A673 (cell line): ENCODE data around the gene RXFP4. TPM values are rescaled to one million over a fixed set of nuclear protein-coding genes. Genes with fewer than 3 reads are reported as not detected.

Experiments used
- BruUV-seq: library from RNA; stranded (reverse); fragments of 400-500 nt; replicated peaks from 2 replicates; lab custom pipeline; 2021; lab: Mats Ljungman, UMichigan
- CTCF ChIA-PET: fragments of 300-600 bp; sonication (Branson Sonifier 250); formaldehyde crosslinking; loops from one replicate; lab custom pipeline; 2022; ENCODE audit warnings: antibody characterized with exemption; lab: Charles Lee
- POLR2A ChIA-PET: fragments of 300-600 bp; sonication (Branson Sonifier 250); formaldehyde crosslinking; loops from one replicate; lab custom pipeline; 2022; ENCODE audit warnings: antibody characterized with exemption; ENCODE audit not compliant: low non-redundant PET; lab: Charles Lee
- DNase-seq: peaks from one replicate; pipeline ENCODE4 v3.0.0-alpha.2; 2015; ENCODE audit warnings: low spot score
- H3K27ac ChIP-seq: fragments of 200-600 bp; sonication (generic); 2 replicates; pipeline ENCODE4 v1.5.1; 2016; ENCODE audit warnings: mixed run types, low read depth, mild to moderate bottlenecking, mixed read lengths, antibody characterized with exemption, low read length; ENCODE audit not compliant: poor library complexity, severe bottlenecking
- H3K27me3 ChIP-seq: fragments of 200-600 bp; sonication (generic); replicated peaks from 2 replicates; pipeline ENCODE4 v1.6.1; 2017; ENCODE audit warnings: mixed run types, low read depth, mild to moderate bottlenecking, mixed read lengths, antibody characterized with exemption, low read length; ENCODE audit not compliant: insufficient read depth, poor library complexity
- H3K36me3 ChIP-seq: fragments of 200-600 bp; sonication (generic); 2 replicates; pipeline ENCODE4 v1.6.1; 2016; ENCODE audit warnings: mixed run types, mild to moderate bottlenecking, mixed read lengths, antibody characterized with exemption, low read length; ENCODE audit not compliant: insufficient read depth, poor library complexity, severe bottlenecking
- H3K4me1 ChIP-seq: fragments of 200-600 bp; sonication (generic); 2 replicates; pipeline ENCODE4 v1.6.1; 2017; ENCODE audit warnings: mixed run types, mild to moderate bottlenecking, mixed read lengths, antibody characterized with exemption, low read length; ENCODE audit not compliant: insufficient read depth, poor library complexity, severe bottlenecking
- H3K4me3 ChIP-seq: fragments of 200-600 bp; sonication (generic); 2 replicates; pipeline ENCODE4 v1.5.1; 2016; ENCODE audit warnings: low read depth, mixed run types, mild to moderate bottlenecking, mixed read lengths, low read length; ENCODE audit not compliant: poor library complexity, severe bottlenecking
- H3K9me3 ChIP-seq: fragments of 200-600 bp; sonication (generic); 2 replicates; pipeline ENCODE4 v1.6.1; 2016; ENCODE audit warnings: mixed run types, low read depth, mild to moderate bottlenecking, mixed read lengths, antibody characterized with exemption, low read length; ENCODE audit not compliant: poor library complexity, severe bottlenecking
- EZH2 ChIP-seq: fragments of 200-600 bp; sonication (generic); IDR thresholded peaks from 2 replicates; pipeline ENCODE4 v1.6.1; 2017; ENCODE audit warnings: borderline replicate concordance, low read depth, mild to moderate bottlenecking, mixed read lengths, antibody characterized with exemption, low read length; ENCODE audit not compliant: poor library complexity, severe bottlenecking
- intact Hi-C: fragments of 100-400 bp; cut with micrococcal nuclease; formaldehyde crosslinking; loops from one replicate; pipeline ENCODE4 v1.10.0; 2022; ENCODE audit not compliant: unreplicated experiment
- total RNA-seq: library from RNA; stranded (reverse); gene quantifications from 2 replicates; pipeline ENCODE4 v1.2.3, GENCODE V29; 2021
- TF ChIP-seq, protein P1 (sequence below): fragments of 300-800, 200-600 bp; sonication (generic); conservative IDR thresholded peaks from 2 replicates; pipeline ENCODE4 v1.5.1; 2017; ENCODE audit warnings: low read depth, mild to moderate bottlenecking, antibody characterized with exemption, low read length, moderate library complexity, mixed read lengths

Gene RXFP4
- total RNA-seq, 1 experiment from 2014 or later = not detected

GRCh38 chr1:155966750-155967149 lies 25.3 kb downstream of the RXFP4 start:
- H3K4me1 ChIP-seq = peaks cover 50% of the 10 kb centered on the region
- DNase-seq = no peak
- no peaks in the 10 kb centered on the region for H3K9me3 ChIP-seq
- POLR2A ChIA-PET = no interaction called here
- CTCF ChIA-PET = no interaction called here
- intact Hi-C loops = no loop called here
- H3K36me3 ChIP-seq = peaks cover 80% of the 10 kb centered on the region
- no peak overlapping the region for H3K4me3 ChIP-seq
- no peaks in the 10 kb centered on the region for H3K27me3 ChIP-seq
- H3K27ac ChIP-seq = peak overlapping the region; percentile 70
- TF ChIP-seq, protein P1, sequence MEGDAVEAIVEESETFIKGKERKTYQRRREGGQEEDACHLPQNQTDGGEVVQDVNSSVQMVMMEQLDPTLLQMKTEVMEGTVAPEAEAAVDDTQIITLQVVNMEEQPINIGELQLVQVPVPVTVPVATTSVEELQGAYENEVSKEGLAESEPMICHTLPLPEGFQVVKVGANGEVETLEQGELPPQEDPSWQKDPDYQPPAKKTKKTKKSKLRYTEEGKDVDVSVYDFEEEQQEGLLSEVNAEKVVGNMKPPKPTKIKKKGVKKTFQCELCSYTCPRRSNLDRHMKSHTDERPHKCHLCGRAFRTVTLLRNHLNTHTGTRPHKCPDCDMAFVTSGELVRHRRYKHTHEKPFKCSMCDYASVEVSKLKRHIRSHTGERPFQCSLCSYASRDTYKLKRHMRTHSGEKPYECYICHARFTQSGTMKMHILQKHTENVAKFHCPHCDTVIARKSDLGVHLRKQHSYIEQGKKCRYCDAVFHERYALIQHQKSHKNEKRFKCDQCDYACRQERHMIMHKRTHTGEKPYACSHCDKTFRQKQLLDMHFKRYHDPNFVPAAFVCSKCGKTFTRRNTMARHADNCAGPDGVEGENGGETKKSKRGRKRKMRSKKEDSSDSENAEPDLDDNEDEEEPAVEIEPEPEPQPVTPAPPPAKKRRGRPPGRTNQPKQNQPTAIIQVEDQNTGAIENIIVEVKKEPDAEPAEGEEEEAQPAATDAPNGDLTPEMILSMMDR = no peak
- no peak for TF ChIP-seq EZH2
- no TSS peak for BruUV-seq

DNA sequence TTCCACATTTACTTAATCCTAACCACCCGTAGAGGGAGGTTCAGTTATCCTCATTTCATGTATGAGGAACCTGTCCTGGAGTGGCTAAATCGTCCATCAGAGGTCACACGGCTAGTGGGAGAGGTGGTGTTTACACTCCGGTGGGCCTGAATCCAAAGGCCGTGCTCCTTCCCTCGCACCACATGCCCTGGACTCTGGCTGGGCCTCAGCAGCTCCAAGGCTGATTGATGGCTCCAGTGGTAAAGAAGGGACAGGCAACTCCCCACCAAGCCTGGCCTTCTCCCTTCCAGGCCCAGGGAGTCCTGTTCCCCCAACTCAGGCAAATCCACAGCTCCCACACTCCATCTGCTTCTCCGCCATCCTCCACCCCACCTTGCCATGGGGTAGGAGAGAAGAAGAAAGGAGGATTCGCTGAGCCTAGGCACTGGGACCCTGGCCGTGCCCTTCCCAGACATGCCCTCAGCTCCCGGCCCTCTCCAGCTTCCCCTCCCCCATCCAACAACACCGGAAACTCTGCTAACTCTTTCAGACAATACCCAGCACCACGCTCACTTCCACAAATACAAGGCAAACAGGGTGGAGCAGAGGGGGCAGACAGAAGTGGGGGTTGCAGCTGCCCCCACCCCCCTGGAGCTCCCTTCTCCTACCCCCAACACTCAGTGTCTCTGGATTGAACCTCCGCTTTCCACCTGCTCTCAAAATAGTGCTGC lies 26.1 kb downstream of the RXFP4 start:
- no peaks in the 10 kb centered on the region for H3K9me3 ChIP-seq
- peaks cover 77% of the 10 kb centered on the region for H3K36me3 ChIP-seq
- ChIA-PET CTCF (interaction anchor here (0.6 to 1.5 kb wide), 2 partner anchors 22 to 664 kb away, joined by 5 to 9 read pairs; no protein-coding TSS in a partner anchor), POLR2A (no interaction called here)
- intact Hi-C loops = no loop called here
- TF ChIP-seq EZH2 = no peak
- TF ChIP-seq, protein P1 = no peak
- BruUV-seq = no TSS peak
- H3K4me1 ChIP-seq = peaks cover 52% of the 10 kb centered on the region
- peak overlapping the region; percentile 70 for H3K27ac ChIP-seq
- no peaks in the 10 kb centered on the region for H3K27me3 ChIP-seq
- H3K4me3 ChIP-seq = no peak overlapping the region
- no peak for DNase-seq

DNA sequence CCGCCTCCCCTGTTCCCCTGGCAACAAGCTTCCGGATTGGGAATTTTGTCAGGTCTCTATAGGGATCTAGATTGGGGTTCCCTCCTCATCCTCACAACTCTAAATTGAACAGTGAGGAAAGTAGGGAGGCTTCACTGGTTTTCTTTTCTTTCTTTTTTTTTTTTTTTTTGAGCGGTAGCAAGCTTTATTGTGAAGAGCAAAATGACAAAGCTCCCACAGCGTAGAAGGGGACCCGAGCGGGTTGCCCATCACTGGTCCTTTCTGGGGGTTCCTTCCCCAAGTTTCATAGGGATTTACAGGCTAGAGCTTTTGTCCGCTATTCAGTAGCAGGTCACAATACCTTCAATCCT lies 26.6 kb downstream of the RXFP4 start:
- Histone ChIP-seq H3K36me3 (peaks cover 75% of the 10 kb centered on the region), H3K4me1 (peaks cover 48% of the 10 kb centered on the region), H3K4me3 (no peak overlapping the region), H3K9me3 (no peaks in the 10 kb centered on the region), H3K27me3 (no peaks in the 10 kb centered on the region), H3K27ac (peak overlapping the region; percentile 70)
- POLR2A ChIA-PET = interaction anchor here (0.5 kb wide), 1 partner anchor 33 kb away, joined by 17 read pairs; no protein-coding TSS in a partner anchor
- CTCF ChIA-PET = interaction anchor here (1.5 kb wide), 1 partner anchor 21 kb away, joined by 9 read pairs; no protein-coding TSS in a partner anchor
- DNase-seq = no peak
- TF ChIP-seq, protein P1 = no peak
- no peak for TF ChIP-seq EZH2
- intact Hi-C loops = no loop called here
- no TSS peak for BruUV-seq
